ENCODE data around the gene BRAT1. TPM values are rescaled to one million over a fixed set of nuclear protein-coding genes. Genes with fewer than 3 reads are reported as not detected.

The BRAT1 gene
- total RNA-seq, 1 experiment from 2014 or later: 41.5 TPM

DNA sequence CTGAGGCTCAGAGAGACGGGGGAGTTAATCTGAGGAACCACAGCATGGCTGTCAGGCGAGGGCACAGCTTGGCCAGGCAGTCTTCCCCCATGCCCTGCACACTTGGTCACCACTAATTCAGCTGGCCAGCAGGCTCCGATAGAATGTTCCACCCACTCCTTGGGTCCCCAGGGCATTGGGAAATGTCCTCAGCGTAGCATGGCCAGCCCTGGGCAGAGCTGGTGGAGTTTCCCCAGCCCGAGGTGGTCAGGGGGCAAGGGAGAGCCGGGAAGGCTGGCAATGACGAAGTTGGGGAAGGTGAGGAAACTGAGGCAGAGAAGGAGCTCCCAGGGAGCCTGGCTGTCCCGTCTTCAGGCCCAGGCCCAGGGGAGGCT lies 67.1 kb downstream of the BRAT1 start:
- H3K36me3 ChIP-seq: no peaks in the 10 kb centered on the region
- no peak overlapping the region for H3K27ac ChIP-seq
- no peaks in the 10 kb centered on the region for H3K9me3 ChIP-seq (replicated peaks)
- no peak overlapping the region for H3K4me3 ChIP-seq
- peaks cover 24% of the 10 kb centered on the region for H3K4me1 ChIP-seq
- DNase-seq: no peak
- H3K27me3 ChIP-seq: no peaks in the 10 kb centered on the region

Other genes starting within 250 kb of the BRAT1 start
- gene SNX8, start 241.1 kb downstream of the BRAT1 start, total RNA-seq (2014; rRNA removed; shearing (Covaris generic)): 18.0 and 27.5 TPM in 2 replicates
- 205 and 212 TPM in 2 replicates for gene EIF3B, start 200.7 kb downstream of the BRAT1 start, total RNA-seq (2014; rRNA removed; shearing (Covaris generic))
- 7.4 and 7.8 TPM in 2 replicates for gene CHST12, start 151.9 kb downstream of the BRAT1 start, total RNA-seq (2014; rRNA removed; shearing (Covaris generic))
- gene GRIFIN, start 79.1 kb downstream of the BRAT1 start, total RNA-seq (2014; rRNA removed; shearing (Covaris generic)): not detected in 2 replicates
- gene LFNG, start 35.8 kb downstream of the BRAT1 start, total RNA-seq (2014; rRNA removed; shearing (Covaris generic)): 20.3 and 25.2 TPM in 2 replicates
- 5.0 and 5.1 TPM in 2 replicates for gene IQCE, start 3.5 kb upstream of the BRAT1 start, total RNA-seq (2014; rRNA removed; shearing (Covaris generic))
- 54.9 and 58.8 TPM in 2 replicates for gene TTYH3, start 76.5 kb upstream of the BRAT1 start, total RNA-seq (2014; rRNA removed; shearing (Covaris generic))
- 0.02 and 0.05 TPM in 2 replicates for gene AMZ1, start 132.7 kb upstream of the BRAT1 start, total RNA-seq (2014; rRNA removed; shearing (Covaris generic))

Measured in SJCRH30 (cell line).